Panc1 (cell line): ENCODE measurements around the gene NEURL1B. TPM values are rescaled to one million over a fixed set of nuclear protein-coding genes. Genes with fewer than 3 reads are reported as not detected.

Experiments used
- ATAC-seq: fragments of 200-7000 bp; cut with Tn5 transposase; 2 replicates; pipeline ENCODE4 v1.9.1; 2020; ENCODE audit warnings: mild to moderate bottlenecking, moderate library complexity
- BruUV-seq: library from RNA; stranded (reverse); fragments of 400-500 nt; replicated peaks from 2 replicates; lab custom pipeline; 2021; lab: Mats Ljungman, UMichigan
- CTCF ChIA-PET: fragments of 300-600 bp; sonication (Branson Sonifier 250); formaldehyde crosslinking; loops from one replicate; lab custom pipeline; 2022; ENCODE audit warnings: antibody characterized with exemption; lab: Charles Lee
- POLR2A ChIA-PET: fragments of 300-600 bp; sonication (Branson Sonifier 250); formaldehyde crosslinking; loops from one replicate; lab custom pipeline; 2022; ENCODE audit warnings: antibody characterized with exemption; lab: Charles Lee
- DNase-seq: peaks from one replicate; pipeline ENCODE4 v3.0.0-alpha.2; 2010; ENCODE audit warnings: low read depth, low spot score
- H3K27ac ChIP-seq: 2 replicates; pipeline ENCODE4 v1.5.1; 2011; ENCODE audit warnings: mild to moderate bottlenecking, low read length, inconsistent platforms
- H3K27me3 ChIP-seq: fragments of 200-500 bp; sonication (Bioruptor generic); 2 replicates; pipeline ENCODE4 v1.6.0; 2014; ENCODE audit warnings: low read length, inconsistent platforms; ENCODE audit not compliant: control insufficient read depth, insufficient read depth
- H3K36me3 ChIP-seq: fragments of 200-500 bp; sonication (Bioruptor generic); 2 replicates; pipeline ENCODE4 v1.5.1; 2014; ENCODE audit warnings: inconsistent platforms, mild to moderate bottlenecking, low read length, moderate library complexity; ENCODE audit not compliant: control insufficient read depth, insufficient read depth
- H3K4me1 ChIP-seq: 2 replicates; pipeline ENCODE4 v1.5.1; 2011; ENCODE audit warnings: inconsistent platforms, mild to moderate bottlenecking, low read length, moderate library complexity; ENCODE audit not compliant: control insufficient read depth, insufficient read depth
- H3K4me3 ChIP-seq, 2 experiments: 2 replicates each; pipeline ENCODE4 v1.5.1; 2011 to 2012; ENCODE audit warnings: low read depth in 2 of 2, low read length in 2 of 2, mild to moderate bottlenecking in 2 of 2, inconsistent platforms in 1 of 2, moderate library complexity in 1 of 2
- H3K9me3 ChIP-seq: fragments of 200-500 bp; sonication (Bioruptor generic); 2 replicates; pipeline ENCODE4 v1.5.1; 2014; ENCODE audit warnings: low read depth, mild to moderate bottlenecking, inconsistent platforms, low read length, moderate library complexity; ENCODE audit not compliant: control insufficient read depth, insufficient read depth
- POLR2AphosphoS5 ChIP-seq: IDR thresholded peaks from 2 replicates; pipeline ENCODE4 v1.6.1; 2012; ENCODE audit warnings: mild to moderate bottlenecking, low read depth, low read length, moderate library complexity
- REST ChIP-seq, 2 experiments: IDR thresholded peaks; 2 replicates each; pipeline ENCODE4 v1.6.1; 2011 to 2012; ENCODE audit warnings: low read depth in 2 of 2, control low read depth in 1 of 2, low read length in 1 of 2, mild to moderate bottlenecking in 1 of 2, moderate library complexity in 1 of 2; ENCODE audit not compliant: insufficient read depth in 1 of 2
- SIN3A ChIP-seq: IDR thresholded peaks from 2 replicates; pipeline ENCODE4 v1.6.1; 2012; ENCODE audit warnings: low read depth, mild to moderate bottlenecking, low read length, moderate library complexity, borderline replicate concordance; ENCODE audit not compliant: insufficient read depth
- TCF7L2 ChIP-seq: IDR thresholded peaks from 2 replicates; pipeline ENCODE4 v1.6.1; 2011; ENCODE audit warnings: mild to moderate bottlenecking, low read depth, low read length, inconsistent platforms
- in situ Hi-C: cut with HindIII; loops from 2 replicates; pipeline ENCODE4 v1.10.0; 2016; ENCODE audit warnings: low sequenced_read_pairs, low pct_unique_long_range_greater_than_20kb
- intact Hi-C: fragments of 100-400 bp; cut with micrococcal nuclease; formaldehyde crosslinking; loops from one replicate; pipeline ENCODE4 v1.10.0; 2022; ENCODE audit not compliant: unreplicated experiment
- total RNA-seq: library from RNA; stranded (reverse); gene quantifications from one replicate; pipeline ENCODE4 v1.2.1, GENCODE V29; 2021; ENCODE audit not compliant: unreplicated experiment
- TF ChIP-seq, protein P1 (sequence below): fragments of 450-650 bp; IDR thresholded peaks from 2 replicates; pipeline ENCODE4 v1.5.1; 2017; ENCODE audit warnings: mild to moderate bottlenecking

NEURL1B gene
- total RNA-seq, 1 experiment from 2014 or later = 5.3 TPM

DNA sequence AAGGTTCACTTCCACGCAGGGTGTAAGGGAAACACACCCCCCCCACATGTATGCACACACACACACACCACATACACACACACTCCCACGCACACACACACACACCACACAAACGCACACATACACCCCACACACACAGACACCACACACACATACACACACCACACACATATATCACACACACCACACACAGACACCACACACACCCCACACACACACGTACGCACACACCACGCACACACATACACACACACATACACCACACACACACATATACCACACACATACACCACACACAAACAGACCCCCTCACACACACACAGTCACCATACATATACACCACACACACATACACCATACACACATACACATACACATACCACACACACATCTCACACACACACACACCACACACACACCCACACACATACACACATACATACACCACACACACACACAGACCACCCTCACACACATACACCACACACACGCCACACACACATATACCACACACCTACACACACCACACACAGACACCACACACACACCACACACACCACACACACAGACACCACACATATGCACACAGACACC, 44.3 kb upstream of the NEURL1B start:
- Histone ChIP-seq H3K27me3 (no peaks in the 10 kb centered on the region), H3K4me3 (no peak overlapping the region), H3K36me3 (no peaks in the 10 kb centered on the region), H3K4me1 (no peaks in the 10 kb centered on the region), H3K9me3 (no peaks in the 10 kb centered on the region), H3K27ac (no peak overlapping the region)
- CTCF ChIA-PET = no interaction called here
- ATAC-seq (no peak), DNase-seq (no peak)
- TF ChIP-seq TCF7L2 (no peak), REST (IDR thresholded peaks at IDR 0.05; ENCODE audit: insufficient read depth in 1 of 2, low read depth in 2 of 2, low read length in 1 of 2) (no peak), POLR2AphosphoS5 (no peak), SIN3A (no peak)
- TF ChIP-seq, protein P1, sequence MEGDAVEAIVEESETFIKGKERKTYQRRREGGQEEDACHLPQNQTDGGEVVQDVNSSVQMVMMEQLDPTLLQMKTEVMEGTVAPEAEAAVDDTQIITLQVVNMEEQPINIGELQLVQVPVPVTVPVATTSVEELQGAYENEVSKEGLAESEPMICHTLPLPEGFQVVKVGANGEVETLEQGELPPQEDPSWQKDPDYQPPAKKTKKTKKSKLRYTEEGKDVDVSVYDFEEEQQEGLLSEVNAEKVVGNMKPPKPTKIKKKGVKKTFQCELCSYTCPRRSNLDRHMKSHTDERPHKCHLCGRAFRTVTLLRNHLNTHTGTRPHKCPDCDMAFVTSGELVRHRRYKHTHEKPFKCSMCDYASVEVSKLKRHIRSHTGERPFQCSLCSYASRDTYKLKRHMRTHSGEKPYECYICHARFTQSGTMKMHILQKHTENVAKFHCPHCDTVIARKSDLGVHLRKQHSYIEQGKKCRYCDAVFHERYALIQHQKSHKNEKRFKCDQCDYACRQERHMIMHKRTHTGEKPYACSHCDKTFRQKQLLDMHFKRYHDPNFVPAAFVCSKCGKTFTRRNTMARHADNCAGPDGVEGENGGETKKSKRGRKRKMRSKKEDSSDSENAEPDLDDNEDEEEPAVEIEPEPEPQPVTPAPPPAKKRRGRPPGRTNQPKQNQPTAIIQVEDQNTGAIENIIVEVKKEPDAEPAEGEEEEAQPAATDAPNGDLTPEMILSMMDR = no peak
- in situ Hi-C loops = no loop called here
- BruUV-seq = no TSS peak
- intact Hi-C loops = no loop called here
- POLR2A ChIA-PET = no interaction called here

DNA sequence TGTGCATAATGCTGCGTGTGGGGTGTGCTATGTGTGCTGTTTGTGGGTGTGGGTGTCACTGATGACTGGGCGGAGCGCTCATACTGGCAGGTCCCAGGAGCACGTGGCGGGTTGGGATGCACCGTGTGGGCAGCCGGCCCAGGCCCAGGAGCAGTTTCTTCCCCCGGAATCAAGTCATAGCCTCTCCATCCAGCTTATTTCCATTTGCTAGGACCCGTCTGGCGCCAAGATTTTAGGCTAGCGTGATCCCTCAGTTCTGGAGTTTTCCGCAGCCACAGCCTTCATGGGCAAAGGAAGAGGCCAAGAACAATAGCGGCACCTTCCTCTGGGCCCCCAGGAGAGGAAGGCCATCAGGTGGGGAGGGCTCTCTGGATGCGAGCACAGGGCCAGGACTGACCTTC, 43.3 kb upstream of the NEURL1B start:
- no peak for DNase-seq
- Histone ChIP-seq H3K9me3 (no peaks in the 10 kb centered on the region), H3K27ac (no peak overlapping the region), H3K4me3 (no peak overlapping the region), H3K27me3 (no peaks in the 10 kb centered on the region), H3K4me1 (no peaks in the 10 kb centered on the region), H3K36me3 (no peaks in the 10 kb centered on the region)
- in situ Hi-C loops = no loop called here
- POLR2A ChIA-PET = no interaction called here
- BruUV-seq = no TSS peak
- intact Hi-C loops = no loop called here
- CTCF ChIA-PET = no interaction called here
- ATAC-seq = no peak
- TF ChIP-seq REST (IDR thresholded peaks at IDR 0.05; ENCODE audit: insufficient read depth in 1 of 2, low read depth in 2 of 2, low read length in 1 of 2) (no peak), POLR2AphosphoS5 (no peak), SIN3A (no peak), TCF7L2 (no peak)
- TF ChIP-seq, protein P1 = no peak
